GM12865 (cell line): Measurements from ENCODE around the gene RPL3.
A peak's percentile ranks its signal among the peaks of the same experiment; 100 is the strongest.

Experiments used
- DNase-seq: peaks from one replicate; pipeline ENCODE4 v3.0.0; 2010; ENCODE audit warnings: low read depth
- H3K4me3 ChIP-seq: 2 replicates; pipeline ENCODE4 v1.5.1; 2011; ENCODE audit warnings: mild to moderate bottlenecking, low read depth, low read length, control low read depth
- TF ChIP-seq, protein P1 (sequence below): IDR thresholded peaks from 2 replicates; pipeline ENCODE4 v1.5.1; 2011; ENCODE audit warnings: low read length, control low read depth, low read depth, inconsistent platforms; ENCODE audit not compliant: insufficient read depth; ENCODE audit errors: missing control alignments

The RPL3 gene

DNA sequence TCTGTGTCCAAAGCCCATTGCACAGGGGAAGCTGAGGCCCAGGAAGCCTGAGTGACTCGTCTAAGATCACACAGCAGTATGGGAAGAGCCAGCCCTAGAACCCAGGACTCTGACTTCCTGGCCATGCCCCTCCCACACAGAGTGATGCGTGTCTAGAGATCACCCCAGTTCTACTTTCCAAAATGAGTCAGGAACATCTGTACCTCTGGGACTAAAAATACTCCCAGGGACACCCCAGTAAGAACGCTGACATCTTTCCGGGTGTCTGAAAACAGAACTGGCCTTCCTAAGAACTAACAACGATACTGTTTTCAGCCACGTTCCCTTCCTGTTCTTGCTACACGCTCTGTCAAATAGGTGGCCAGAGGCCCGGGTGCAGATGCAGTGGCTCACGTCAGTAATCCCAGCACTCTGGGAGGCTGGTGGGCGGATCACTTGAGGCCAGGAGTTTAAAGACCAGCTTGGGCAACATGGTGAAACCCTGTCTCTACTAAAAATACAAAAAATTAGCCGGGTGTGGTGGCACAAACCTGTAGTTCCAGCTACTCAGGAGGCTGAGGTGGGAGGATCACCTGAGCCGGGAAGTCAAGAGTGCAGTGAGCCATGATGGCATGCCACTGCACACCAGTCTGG is 52.9 kb downstream of the RPL3 start:
- DNase-seq, result peak; percentile 96
- peak overlapping the region; percentile 10; the same call in 1 of the 2 replicates for H3K4me3 ChIP-seq
- TF ChIP-seq, protein P1, sequence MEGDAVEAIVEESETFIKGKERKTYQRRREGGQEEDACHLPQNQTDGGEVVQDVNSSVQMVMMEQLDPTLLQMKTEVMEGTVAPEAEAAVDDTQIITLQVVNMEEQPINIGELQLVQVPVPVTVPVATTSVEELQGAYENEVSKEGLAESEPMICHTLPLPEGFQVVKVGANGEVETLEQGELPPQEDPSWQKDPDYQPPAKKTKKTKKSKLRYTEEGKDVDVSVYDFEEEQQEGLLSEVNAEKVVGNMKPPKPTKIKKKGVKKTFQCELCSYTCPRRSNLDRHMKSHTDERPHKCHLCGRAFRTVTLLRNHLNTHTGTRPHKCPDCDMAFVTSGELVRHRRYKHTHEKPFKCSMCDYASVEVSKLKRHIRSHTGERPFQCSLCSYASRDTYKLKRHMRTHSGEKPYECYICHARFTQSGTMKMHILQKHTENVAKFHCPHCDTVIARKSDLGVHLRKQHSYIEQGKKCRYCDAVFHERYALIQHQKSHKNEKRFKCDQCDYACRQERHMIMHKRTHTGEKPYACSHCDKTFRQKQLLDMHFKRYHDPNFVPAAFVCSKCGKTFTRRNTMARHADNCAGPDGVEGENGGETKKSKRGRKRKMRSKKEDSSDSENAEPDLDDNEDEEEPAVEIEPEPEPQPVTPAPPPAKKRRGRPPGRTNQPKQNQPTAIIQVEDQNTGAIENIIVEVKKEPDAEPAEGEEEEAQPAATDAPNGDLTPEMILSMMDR, result no peak

GRCh38 chr22:39265143-39265886 is 54.1 kb downstream of the RPL3 start:
- TF ChIP-seq, protein P1, result no peak
- no peak for DNase-seq

GRCh38 chr22:39264349-39265038 is 54.9 kb downstream of the RPL3 start:
- H3K4me3 ChIP-seq, result no peak overlapping the region
- DNase-seq, result peak; percentile 66
- TF ChIP-seq, protein P1, result no peak

More at GRCh38 chr22:39265143-39265886, 54.1 kb downstream of the RPL3 start:
- H3K4me3 ChIP-seq, result no peak overlapping the region

DNA sequence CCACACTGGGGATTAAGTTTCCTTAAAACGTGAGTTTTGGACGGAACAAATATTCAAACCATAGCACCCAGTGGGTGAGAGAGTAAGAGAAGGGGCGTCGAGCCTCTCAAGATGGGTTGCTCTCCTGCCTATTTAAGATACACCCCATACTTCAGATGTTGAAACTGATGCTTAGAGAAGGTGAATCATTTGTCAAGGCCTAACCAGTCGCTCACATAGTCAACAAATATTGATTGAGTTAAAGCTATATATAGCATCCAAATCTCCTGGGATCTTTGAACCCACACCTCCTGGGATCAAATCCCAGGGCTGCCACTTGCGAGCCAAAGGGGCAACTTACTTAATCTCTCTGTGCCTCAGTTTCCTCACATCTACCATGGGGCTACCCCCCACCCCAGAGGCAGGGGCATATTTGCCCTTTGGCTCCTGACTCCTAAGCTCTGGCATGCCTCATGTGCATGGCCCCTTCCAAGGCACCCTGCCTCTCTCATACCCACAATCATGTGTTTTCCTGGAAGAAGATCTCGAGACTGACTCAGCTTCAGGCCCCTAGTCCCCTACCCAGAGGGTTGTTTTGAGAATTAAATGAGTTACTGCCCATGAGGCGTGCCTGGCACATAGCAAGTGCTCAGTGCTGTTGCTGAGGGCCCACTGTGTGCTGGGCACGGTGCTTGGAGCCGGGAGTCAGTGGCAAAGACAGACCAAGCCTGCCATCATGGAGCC is 55.6 kb downstream of the RPL3 start:
- no peak overlapping the region for H3K4me3 ChIP-seq
- TF ChIP-seq, protein P1, result no peak
- DNase-seq, result no peak
